WI38 (cell line): ENCODE data around the gene RASSF6.

Source experiments
- H3K4me3 ChIP-seq: 2 replicates; pipeline ENCODE4 v1.5.1; 2011; ENCODE audit warnings: low read depth, mild to moderate bottlenecking, control low read depth, low read length
- TF ChIP-seq, protein P1 (sequence below): IDR thresholded peaks from 2 replicates; pipeline ENCODE4 v1.5.1; 2012; ENCODE audit warnings: low read depth, mild to moderate bottlenecking, control low read depth, low read length

Gene RASSF6

DNA sequence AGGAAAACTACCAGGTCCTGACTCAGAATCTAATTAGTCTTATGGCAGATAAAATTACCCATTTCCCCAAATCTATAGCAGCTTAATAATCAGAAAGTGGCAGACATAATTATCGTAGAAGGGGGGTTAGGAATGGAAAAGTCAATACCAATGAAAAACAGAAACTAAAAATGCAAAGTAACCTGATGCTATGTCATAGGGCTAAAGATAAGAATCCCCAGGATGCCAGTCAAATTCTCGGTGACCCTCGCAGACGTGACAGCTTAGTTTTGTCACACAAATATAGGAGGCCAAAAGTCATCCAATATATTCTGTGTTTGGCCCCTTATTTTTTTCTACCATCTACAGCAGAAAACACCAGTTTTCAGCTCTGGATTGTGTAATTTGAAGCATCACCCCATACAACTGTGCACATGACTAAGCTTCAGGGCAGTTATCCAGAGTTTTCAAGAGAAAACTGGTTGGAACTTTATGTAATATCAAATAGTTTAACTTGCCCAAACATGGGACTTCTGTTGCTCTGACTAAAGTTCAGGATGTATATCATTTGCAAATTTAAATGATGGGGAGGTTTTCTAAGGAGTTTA lies 30.9 kb downstream of the RASSF6 start:
- no peak overlapping the region for H3K4me3 ChIP-seq
- TF ChIP-seq, protein P1, sequence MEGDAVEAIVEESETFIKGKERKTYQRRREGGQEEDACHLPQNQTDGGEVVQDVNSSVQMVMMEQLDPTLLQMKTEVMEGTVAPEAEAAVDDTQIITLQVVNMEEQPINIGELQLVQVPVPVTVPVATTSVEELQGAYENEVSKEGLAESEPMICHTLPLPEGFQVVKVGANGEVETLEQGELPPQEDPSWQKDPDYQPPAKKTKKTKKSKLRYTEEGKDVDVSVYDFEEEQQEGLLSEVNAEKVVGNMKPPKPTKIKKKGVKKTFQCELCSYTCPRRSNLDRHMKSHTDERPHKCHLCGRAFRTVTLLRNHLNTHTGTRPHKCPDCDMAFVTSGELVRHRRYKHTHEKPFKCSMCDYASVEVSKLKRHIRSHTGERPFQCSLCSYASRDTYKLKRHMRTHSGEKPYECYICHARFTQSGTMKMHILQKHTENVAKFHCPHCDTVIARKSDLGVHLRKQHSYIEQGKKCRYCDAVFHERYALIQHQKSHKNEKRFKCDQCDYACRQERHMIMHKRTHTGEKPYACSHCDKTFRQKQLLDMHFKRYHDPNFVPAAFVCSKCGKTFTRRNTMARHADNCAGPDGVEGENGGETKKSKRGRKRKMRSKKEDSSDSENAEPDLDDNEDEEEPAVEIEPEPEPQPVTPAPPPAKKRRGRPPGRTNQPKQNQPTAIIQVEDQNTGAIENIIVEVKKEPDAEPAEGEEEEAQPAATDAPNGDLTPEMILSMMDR, result no peak

DNA sequence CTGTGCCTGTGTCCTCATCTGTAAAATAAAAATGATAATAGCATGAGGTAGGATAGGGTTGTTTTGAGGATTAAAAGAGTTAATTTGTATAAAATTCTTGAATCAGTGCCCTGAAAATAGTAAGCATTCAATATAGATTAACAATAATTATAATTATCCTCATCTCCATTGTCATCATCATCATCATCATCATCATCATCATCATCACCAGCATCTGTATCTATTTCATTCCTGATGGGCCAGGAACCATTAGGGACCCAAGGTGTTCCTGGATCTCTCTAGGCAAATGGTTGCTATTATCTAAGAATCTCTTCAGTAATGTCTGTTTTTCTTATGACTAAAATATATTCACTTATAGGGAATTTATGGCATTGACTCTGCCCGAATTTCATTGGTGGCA lies 31.6 kb downstream of the RASSF6 start:
- TF ChIP-seq, protein P1, result no peak
- H3K4me3 ChIP-seq, result no peak overlapping the region

DNA sequence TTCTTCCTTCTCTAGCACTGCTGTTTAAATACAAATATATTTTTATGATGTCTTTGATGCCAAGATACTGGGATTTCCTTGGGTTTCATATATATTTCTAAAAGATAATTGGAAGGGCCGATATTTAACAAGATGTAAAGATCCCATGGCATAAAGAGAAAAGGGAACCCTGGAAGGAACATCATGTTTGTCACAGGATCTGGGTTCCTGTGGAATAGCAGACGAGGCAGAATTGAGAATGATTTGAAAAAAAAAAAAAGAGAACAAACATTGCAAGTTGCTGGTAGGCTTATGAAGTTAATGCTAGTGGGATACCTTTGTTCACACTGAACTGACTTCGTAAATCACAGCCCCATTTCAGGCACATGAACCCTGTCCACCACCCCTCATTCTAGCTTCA lies 33.6 kb downstream of the RASSF6 start:
- no peak overlapping the region for H3K4me3 ChIP-seq
- TF ChIP-seq, protein P1, result no peak

DNA sequence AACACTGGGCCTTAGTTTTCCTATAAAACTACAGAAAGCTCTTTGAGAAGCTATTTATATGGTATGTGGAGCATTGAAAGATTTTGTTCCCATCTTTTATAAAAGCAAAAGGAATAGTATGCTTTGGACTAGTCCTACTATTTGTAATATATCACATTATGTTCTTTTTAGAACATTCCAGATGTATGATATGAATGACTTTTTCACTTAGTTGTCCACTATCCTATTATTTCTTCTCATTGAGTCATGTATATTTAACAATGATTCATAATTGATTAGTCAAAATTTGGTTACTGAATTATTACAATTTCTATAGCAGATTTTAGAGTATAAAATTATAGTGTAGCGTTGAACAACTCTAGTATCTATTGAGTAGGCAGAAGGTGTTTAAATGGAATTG lies 34.2 kb downstream of the RASSF6 start:
- TF ChIP-seq, protein P1, result no peak
- no peak overlapping the region for H3K4me3 ChIP-seq

DNA sequence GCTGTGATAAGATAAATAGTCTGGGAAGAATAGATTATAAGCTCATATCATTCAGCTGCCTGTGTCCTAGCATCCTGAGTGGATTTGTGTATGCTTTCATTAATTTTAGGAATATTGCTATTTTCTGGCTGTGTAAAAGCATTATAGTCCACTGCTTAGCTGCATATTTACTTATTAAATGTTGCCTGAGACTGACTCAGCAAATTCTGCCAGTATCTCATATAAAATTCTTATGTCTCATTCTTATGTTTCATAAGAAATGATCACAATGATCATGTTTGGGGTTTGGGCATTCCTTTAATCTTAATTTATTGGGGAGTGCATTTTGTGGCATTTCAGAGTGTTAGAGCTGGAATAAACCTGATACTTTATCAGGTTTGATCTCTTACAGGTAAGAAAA lies 34.9 kb downstream of the RASSF6 start:
- H3K4me3 ChIP-seq, result no peak overlapping the region
- TF ChIP-seq, protein P1, result no peak

DNA sequence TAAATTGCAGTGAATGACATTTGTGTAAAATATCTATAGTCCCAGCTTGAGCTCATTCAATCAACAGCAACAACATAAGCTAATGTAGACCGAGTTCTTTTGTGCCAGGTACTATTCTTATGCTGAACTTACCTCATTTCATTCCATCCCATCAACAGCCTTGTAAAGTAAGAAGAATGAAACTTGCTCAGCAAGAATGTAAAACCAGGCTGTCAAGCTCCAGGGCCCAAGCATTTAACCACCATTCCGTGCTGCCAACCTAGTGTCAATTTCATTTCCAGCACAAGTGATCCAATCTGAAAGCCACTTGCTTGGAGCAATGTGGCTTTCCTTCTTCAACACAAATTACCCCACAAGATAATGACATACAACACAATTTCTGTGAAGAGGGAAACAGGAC lies 36.6 kb downstream of the RASSF6 start:
- TF ChIP-seq, protein P1, result no peak

DNA sequence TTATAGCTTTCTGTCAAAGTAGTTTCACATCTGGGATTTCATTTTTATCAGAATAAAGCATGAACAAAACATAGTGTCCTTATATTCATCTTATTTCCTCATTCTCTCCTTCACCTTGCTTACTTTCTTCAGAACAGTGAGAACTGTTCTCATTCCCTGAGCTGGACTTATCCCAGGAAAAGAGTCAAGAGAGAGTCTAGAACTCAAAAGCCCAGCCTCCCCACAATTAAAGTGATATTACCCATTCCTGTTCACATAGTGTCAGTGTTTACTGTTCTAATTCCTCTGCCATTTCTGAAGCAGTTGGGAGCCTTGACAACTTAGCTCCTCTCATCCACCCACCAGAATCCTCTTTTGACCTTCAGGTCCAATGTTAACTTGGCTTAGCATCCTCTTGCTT lies 42.9 kb downstream of the RASSF6 start:
- no peak overlapping the region for H3K4me3 ChIP-seq
- TF ChIP-seq, protein P1, result no peak

More for the DNA sequence above, 36.6 kb downstream of the RASSF6 start:
- H3K4me3 ChIP-seq, result no peak overlapping the region
